Ishikawa (cell line): ENCODE measurements around the gene MYO16.

Experiments used
- CEBPB ChIP-seq: IDR thresholded peaks from 2 replicates; pipeline ENCODE4 v1.6.1; 2012
- CREB1 ChIP-seq: IDR thresholded peaks from 2 replicates; pipeline ENCODE4 v1.6.1; 2012; ENCODE audit warnings: low read depth
- EGR1 ChIP-seq: IDR thresholded peaks from 2 replicates; pipeline ENCODE4 v1.6.1; 2012
- EP300 ChIP-seq: IDR thresholded peaks from 2 replicates; pipeline ENCODE4 v1.6.1; 2012; ENCODE audit warnings: borderline replicate concordance
- FOXM1 ChIP-seq: IDR thresholded peaks from 2 replicates; pipeline ENCODE4 v1.6.1; 2012; ENCODE audit warnings: low read depth, borderline replicate concordance
- NFIC ChIP-seq: IDR thresholded peaks from 2 replicates; pipeline ENCODE4 v1.6.1; 2012
- RAD21 ChIP-seq: IDR thresholded peaks from 2 replicates; pipeline ENCODE4 v1.6.1; 2012; ENCODE audit warnings: low read depth
- TAF1 ChIP-seq: IDR thresholded peaks from 2 replicates; pipeline ENCODE4 v1.6.1; 2012; ENCODE audit warnings: low read depth, mild to moderate bottlenecking
- TCF12 ChIP-seq: IDR thresholded peaks from 2 replicates; pipeline ENCODE4 v1.6.1; 2012; ENCODE audit warnings: low read depth
- TEAD4 ChIP-seq: IDR thresholded peaks from 2 replicates; pipeline ENCODE4 v1.6.1; 2012
- YY1 ChIP-seq: IDR thresholded peaks from 2 replicates; pipeline ENCODE4 v1.6.1; 2012; ENCODE audit warnings: low read depth
- TF ChIP-seq, protein P1 (sequence below): IDR thresholded peaks from 2 replicates; pipeline ENCODE4 v1.6.1; 2012; ENCODE audit warnings: low read depth, mild to moderate bottlenecking
- TF ChIP-seq, protein P2 (sequence below): IDR thresholded peaks from 2 replicates; pipeline ENCODE4 v1.6.1; 2012
- TF ChIP-seq, protein P3 (sequence below): IDR thresholded peaks from 2 replicates; pipeline ENCODE4 v1.6.1; 2012

DNA sequence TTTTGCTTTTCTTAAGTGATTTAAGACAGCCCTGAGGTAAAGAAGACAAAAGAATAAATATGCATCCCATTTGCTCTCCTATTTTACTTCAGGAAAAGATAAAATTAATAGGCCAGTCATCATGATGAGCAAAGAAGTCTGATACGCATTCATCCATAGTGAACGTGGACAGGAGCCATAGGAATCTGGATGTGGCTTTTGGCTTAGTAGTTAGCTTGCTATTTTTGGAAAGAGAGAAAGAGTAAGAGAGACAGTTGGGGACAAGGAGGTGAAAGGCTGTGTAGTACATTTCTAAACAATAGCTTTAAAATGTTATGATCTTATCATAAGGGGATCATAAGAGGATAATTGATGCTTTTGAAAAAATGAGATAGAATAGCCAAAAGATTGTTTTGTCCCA, 611.7 kb downstream of the MYO16 start:
- TF ChIP-seq TCF12 (no peak), RAD21 (no peak), CEBPB (no peak), FOXM1 (no peak), EP300 (no peak), TAF1 (no peak), EGR1 (no peak), YY1 (no peak), TEAD4 (no peak), CREB1 (no peak), NFIC (no peak)
- TF ChIP-seq, protein P1, sequence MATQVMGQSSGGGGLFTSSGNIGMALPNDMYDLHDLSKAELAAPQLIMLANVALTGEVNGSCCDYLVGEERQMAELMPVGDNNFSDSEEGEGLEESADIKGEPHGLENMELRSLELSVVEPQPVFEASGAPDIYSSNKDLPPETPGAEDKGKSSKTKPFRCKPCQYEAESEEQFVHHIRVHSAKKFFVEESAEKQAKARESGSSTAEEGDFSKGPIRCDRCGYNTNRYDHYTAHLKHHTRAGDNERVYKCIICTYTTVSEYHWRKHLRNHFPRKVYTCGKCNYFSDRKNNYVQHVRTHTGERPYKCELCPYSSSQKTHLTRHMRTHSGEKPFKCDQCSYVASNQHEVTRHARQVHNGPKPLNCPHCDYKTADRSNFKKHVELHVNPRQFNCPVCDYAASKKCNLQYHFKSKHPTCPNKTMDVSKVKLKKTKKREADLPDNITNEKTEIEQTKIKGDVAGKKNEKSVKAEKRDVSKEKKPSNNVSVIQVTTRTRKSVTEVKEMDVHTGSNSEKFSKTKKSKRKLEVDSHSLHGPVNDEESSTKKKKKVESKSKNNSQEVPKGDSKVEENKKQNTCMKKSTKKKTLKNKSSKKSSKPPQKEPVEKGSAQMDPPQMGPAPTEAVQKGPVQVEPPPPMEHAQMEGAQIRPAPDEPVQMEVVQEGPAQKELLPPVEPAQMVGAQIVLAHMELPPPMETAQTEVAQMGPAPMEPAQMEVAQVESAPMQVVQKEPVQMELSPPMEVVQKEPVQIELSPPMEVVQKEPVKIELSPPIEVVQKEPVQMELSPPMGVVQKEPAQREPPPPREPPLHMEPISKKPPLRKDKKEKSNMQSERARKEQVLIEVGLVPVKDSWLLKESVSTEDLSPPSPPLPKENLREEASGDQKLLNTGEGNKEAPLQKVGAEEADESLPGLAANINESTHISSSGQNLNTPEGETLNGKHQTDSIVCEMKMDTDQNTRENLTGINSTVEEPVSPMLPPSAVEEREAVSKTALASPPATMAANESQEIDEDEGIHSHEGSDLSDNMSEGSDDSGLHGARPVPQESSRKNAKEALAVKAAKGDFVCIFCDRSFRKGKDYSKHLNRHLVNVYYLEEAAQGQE = no peak
- TF ChIP-seq, protein P2, sequence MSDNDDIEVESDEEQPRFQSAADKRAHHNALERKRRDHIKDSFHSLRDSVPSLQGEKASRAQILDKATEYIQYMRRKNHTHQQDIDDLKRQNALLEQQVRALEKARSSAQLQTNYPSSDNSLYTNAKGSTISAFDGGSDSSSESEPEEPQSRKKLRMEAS = no peak
- TF ChIP-seq, protein P3, sequence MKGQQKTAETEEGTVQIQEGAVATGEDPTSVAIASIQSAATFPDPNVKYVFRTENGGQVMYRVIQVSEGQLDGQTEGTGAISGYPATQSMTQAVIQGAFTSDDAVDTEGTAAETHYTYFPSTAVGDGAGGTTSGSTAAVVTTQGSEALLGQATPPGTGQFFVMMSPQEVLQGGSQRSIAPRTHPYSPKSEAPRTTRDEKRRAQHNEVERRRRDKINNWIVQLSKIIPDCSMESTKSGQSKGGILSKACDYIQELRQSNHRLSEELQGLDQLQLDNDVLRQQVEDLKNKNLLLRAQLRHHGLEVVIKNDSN = no peak
